H1 (cell line): ENCODE results near the gene FIZ1. TPM values are rescaled to one million over a fixed set of nuclear protein-coding genes. Genes with fewer than 3 reads are reported as not detected.

Experiments used
- BACH1 ChIP-seq: IDR thresholded peaks from 2 replicates; pipeline ENCODE4 v1.6.1; 2012; ENCODE audit warnings: low read length, improper control_type of control experiment
- BRCA1 ChIP-seq: IDR thresholded peaks from 2 replicates; pipeline ENCODE4 v1.6.1; 2012; ENCODE audit warnings: low read depth, low read length, improper control_type of control experiment
- CBX5 ChIP-seq: fragments of 300-800, 300-1000 bp; sonication (generic); IDR thresholded peaks from 2 replicates; pipeline ENCODE4 v1.7.1; 2016; ENCODE audit warnings: antibody characterized with exemption, low read length, low read depth
- CBX8 ChIP-seq: fragments of 300-800, 300-1000 bp; sonication (generic); IDR thresholded peaks from 2 replicates; pipeline ENCODE4 v1.7.1; 2016; ENCODE audit warnings: low read depth, low read length, borderline replicate concordance
- CTBP2 ChIP-seq: IDR thresholded peaks from 2 replicates; pipeline ENCODE4 v1.7.0; 2011; ENCODE audit warnings: borderline replicate concordance, mild to moderate bottlenecking, moderate library complexity, mixed read lengths, low read length; ENCODE audit not compliant: insufficient read depth, insufficient read length
- EP300 ChIP-seq, 2 experiments: IDR thresholded peaks; 1 replicate in 1 of 2; 2 replicates in 1 of 2; pipeline ENCODE4 v1.6.1; 2011 to 2012; ENCODE audit warnings: low read depth in 2 of 2, low read length in 2 of 2, mild to moderate bottlenecking in 2 of 2, borderline replicate concordance in 1 of 2, inconsistent platforms in 1 of 2, moderate library complexity in 1 of 2
- FOSL1 ChIP-seq: IDR thresholded peaks from 2 replicates; pipeline ENCODE4 v1.6.1; 2011; ENCODE audit warnings: mild to moderate bottlenecking, low read depth, low read length, moderate library complexity; ENCODE audit not compliant: insufficient read depth
- KDM4A ChIP-seq: IDR thresholded peaks from one replicate; pipeline ENCODE4 v1.7.1; 2012; ENCODE audit warnings: low read depth, mild to moderate bottlenecking, moderate library complexity, low read length, inconsistent platforms; ENCODE audit not compliant: severe bottlenecking
- PHF8 ChIP-seq: fragments of 200-600 bp; sonication (generic); conservative IDR thresholded peaks from 2 replicates; pipeline ENCODE4 v1.7.1; 2012; ENCODE audit warnings: low read depth, mild to moderate bottlenecking, inconsistent platforms, low read length, moderate library complexity
- POU5F1 ChIP-seq: IDR thresholded peaks from 2 replicates; pipeline ENCODE4 v1.6.1; 2011; ENCODE audit warnings: low read depth, mild to moderate bottlenecking, low read length, moderate library complexity
- RXRA ChIP-seq: IDR thresholded peaks from 2 replicates; pipeline ENCODE4 v1.6.1; 2011; ENCODE audit warnings: low read depth, mild to moderate bottlenecking, low read length, moderate library complexity; ENCODE audit not compliant: insufficient read depth
- SIN3A ChIP-seq, 2 experiments: IDR thresholded peaks in 1 of 2; conservative IDR thresholded peaks in 1 of 2; 2 replicates each; pipeline ENCODE4 v1.6.1; 2011 to 2012; ENCODE audit warnings: low read length in 2 of 2, improper control_type of control experiment in 1 of 2, low read depth in 1 of 2, mild to moderate bottlenecking in 1 of 2
- SIRT6 ChIP-seq: IDR thresholded peaks from one replicate; pipeline ENCODE4 v1.7.1; 2012; ENCODE audit warnings: low read length, inconsistent platforms
- SP2 ChIP-seq: IDR thresholded peaks from 2 replicates; pipeline ENCODE4 v1.6.1; 2012; ENCODE audit warnings: mild to moderate bottlenecking, low read length, inconsistent platforms
- SP4 ChIP-seq: IDR thresholded peaks from 2 replicates; pipeline ENCODE4 v1.6.1; 2012; ENCODE audit warnings: low read length, inconsistent platforms
- SUZ12 ChIP-seq: fragments of 200-600 bp; sonication (generic); IDR thresholded peaks from 2 replicates; pipeline ENCODE4 v1.6.1; 2012; ENCODE audit warnings: mild to moderate bottlenecking, inconsistent platforms, low read length, moderate library complexity, mixed read lengths
- TAF7 ChIP-seq: optimal IDR thresholded peaks from 2 replicates; pipeline ENCODE3; 2011; ENCODE audit warnings: low read depth, mild to moderate bottlenecking, inconsistent platforms, low read length, moderate library complexity, borderline replicate concordance
- TBP ChIP-seq: IDR thresholded peaks from 2 replicates; pipeline ENCODE4 v1.6.1; 2011; ENCODE audit warnings: low read depth, low read length, improper control_type of control experiment
- ZNF274 ChIP-seq: IDR thresholded peaks from 2 replicates; pipeline ENCODE4 v1.7.0; 2012; ENCODE audit warnings: low read length, borderline replicate concordance; ENCODE audit errors: extremely low read depth
- polyA plus RNA-seq, 7 experiments: library from polyadenylated mRNA; depleted of rRNA in 3 of 7; stranded (reverse) in 5 of 7; unstranded in 2 of 7; fragments of >200 nt in 5 of 7; fragments of 200-250 nt in 2 of 7; gene quantifications; 1 replicate in 5 of 7; 2 replicates in 1 of 7; 4 replicates in 1 of 7; pipeline versions ENCODE4 v1.2.1 to v1.2.3, GENCODE V29; 2011 to 2013; ENCODE audit warnings: missing spikeins in 2 of 7, mixed read lengths in 2 of 7
- total RNA-seq: library from RNA; stranded (reverse); fragmentation: NEBNext Ultra II Directional; extraction: Animal tissue kit (Norgen Biotek cat#: 25700); gene quantifications from 2 replicates; pipeline ENCODE4 v1.2.1, GENCODE V29; 2021
- TF ChIP-seq, protein P1 (sequence below): IDR thresholded peaks from 2 replicates; pipeline ENCODE4 v1.6.1; 2012; ENCODE audit warnings: low read length, inconsistent platforms
- TF ChIP-seq, protein P2 (sequence below): IDR thresholded peaks from 2 replicates; pipeline ENCODE4 v1.6.1; 2011; ENCODE audit warnings: low read depth, mild to moderate bottlenecking, low read length; ENCODE audit not compliant: insufficient read depth

Gene FIZ1
- total and polyA plus RNA-seq, 2 of the 8 experiments (the other 6 are each of a cell fraction or from before 2014, with no cell fraction given) = 9.1 to 18.5 TPM

DNA sequence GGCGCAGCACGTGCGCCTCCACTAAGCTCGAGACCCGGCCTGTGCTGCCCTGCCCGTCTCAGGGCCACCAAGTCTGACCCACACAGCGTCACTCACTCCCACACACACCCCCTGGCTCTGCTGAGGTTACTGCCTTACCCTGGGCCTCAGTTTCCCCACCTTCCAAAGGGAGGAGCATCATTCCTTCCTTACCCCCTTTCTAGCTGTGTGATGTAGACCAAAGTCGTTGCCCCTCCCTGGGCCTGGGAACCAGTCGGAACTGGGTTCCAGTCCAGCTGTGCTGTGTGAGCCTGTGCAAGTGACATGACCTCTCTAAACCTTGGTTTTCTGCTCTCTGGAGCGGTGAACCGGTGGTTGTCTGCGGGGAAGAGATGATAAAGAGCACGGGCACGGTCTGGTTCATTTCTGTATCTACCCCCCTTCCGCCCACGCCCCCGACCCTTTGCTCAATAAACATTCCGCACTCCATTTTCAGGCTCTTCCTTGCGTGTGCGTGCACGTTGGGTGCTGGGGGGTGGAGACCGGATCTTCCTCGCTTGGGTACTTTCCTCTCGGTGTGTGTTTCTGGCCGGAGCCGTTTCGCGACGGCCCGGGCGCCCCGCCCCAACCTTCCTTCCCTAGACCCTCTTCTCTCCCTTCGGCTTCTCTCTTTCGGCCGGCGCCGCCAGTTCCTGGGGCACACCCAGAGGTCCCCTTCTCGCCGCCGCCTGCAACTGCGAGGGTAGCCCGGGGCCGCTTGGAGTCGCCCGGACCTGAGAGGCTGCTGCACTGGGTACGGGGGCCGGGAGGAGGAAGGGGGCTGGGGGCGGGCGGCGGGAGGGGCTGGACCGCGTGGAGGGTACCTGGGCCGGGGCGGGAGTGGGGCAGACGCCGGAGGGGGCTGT is 43.9 kb upstream of the FIZ1 start, which contains the start of gene ZNF581 (continued):
- TF ChIP-seq CTBP2 = no peak
- no peak for TF ChIP-seq SIRT6
- TF ChIP-seq SIN3A (conservative IDR thresholded peaks at IDR 0.05 in 1 of 2, IDR thresholded peaks at IDR 0.05 in 1 of 2; ENCODE audit: low read depth in 1 of 2, low read length in 2 of 2) = peak; percentile 93 to 97; a peak in 3 of 4 replicates
- no peak for TF ChIP-seq POU5F1
- TF ChIP-seq, protein P1, sequence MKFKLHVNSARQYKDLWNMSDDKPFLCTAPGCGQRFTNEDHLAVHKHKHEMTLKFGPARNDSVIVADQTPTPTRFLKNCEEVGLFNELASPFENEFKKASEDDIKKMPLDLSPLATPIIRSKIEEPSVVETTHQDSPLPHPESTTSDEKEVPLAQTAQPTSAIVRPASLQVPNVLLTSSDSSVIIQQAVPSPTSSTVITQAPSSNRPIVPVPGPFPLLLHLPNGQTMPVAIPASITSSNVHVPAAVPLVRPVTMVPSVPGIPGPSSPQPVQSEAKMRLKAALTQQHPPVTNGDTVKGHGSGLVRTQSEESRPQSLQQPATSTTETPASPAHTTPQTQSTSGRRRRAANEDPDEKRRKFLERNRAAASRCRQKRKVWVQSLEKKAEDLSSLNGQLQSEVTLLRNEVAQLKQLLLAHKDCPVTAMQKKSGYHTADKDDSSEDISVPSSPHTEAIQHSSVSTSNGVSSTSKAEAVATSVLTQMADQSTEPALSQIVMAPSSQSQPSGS = no peak
- no peak for TF ChIP-seq CBX5
- TF ChIP-seq TBP = peak; percentile 84
- no peak for TF ChIP-seq RXRA
- peak; percentile 43; the same call in 1 of the 2 replicates for TF ChIP-seq BACH1
- TF ChIP-seq TAF7 = peak; percentile 67
- TF ChIP-seq, protein P2, sequence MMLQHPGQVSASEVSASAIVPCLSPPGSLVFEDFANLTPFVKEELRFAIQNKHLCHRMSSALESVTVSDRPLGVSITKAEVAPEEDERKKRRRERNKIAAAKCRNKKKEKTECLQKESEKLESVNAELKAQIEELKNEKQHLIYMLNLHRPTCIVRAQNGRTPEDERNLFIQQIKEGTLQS = no peak
- TF ChIP-seq SP4 = 0 out of 2 replicates have a peak, but pooled peaks have one; percentile 54
- no peak for TF ChIP-seq SP2
- no peak for TF ChIP-seq CBX8
- no peak for TF ChIP-seq BRCA1
- peak in 1 of 2 experiments; percentile 56; a peak in 1 of 3 replicates for TF ChIP-seq EP300 (IDR thresholded peaks at IDR 0.05; ENCODE audit: borderline replicate concordance in 1 of 2, low read depth in 2 of 2, low read length in 2 of 2)
- TF ChIP-seq FOSL1 = no peak
- no peak for TF ChIP-seq SUZ12
- TF ChIP-seq PHF8 = 0 out of 2 replicates have a peak, but pooled peaks have one; percentile 39
- TF ChIP-seq KDM4A = peak; percentile 45
- TF ChIP-seq ZNF274 = no peak
